ENCODE data around the gene SOX6. TPM values are rescaled to one million over a fixed set of nuclear protein-coding genes. Genes with fewer than 3 reads are reported as not detected.

Gene SOX6
- total RNA-seq, 1 experiment from 2014 or later, result 0.48 TPM

DNA sequence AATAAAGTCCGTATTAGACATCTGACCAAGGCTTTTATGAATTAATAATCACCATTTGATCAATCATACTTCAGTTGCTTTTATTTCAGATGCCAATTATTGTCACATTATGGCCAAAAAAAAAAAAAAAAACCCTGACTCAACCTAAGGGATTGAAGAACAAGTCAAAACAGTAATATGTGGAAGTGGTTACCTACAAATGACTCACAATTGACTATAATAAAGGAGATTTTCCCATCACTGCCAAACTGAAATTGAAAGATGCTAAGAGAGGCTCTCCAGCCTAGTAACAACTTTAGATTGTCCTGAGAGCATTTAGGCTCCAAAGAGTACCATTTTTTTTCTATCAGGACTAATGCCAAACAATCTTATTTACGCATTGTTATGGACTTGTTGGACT, 35.2 kb downstream of the SOX6 start:
- DNase-seq (ENCODE audit: low read depth), result no peak

- DNase-seq (ENCODE audit: low read depth), result peak; percentile 14
These were observed 38.0 kb downstream of the SOX6 start for GRCh38 chr11:16318320-16318719.

DNA sequence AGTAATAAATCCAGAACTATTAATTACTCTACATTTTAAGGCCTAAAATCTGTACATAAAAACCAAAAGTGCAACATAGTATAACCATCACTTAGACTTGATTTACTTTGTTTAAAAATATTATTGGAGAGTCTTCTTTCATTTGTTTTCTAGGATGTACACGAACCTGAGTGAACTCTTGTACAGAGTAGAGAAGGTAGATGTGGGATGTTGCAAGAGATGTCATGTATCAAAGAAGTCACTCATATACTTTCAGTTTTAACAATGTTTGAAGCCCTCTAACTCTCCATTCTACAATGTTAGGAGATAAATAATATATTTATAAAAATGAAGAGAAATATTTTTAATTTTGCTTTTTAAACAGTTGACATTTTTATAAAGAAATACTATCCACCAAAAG, 38.6 kb downstream of the SOX6 start:
- no peak for DNase-seq (ENCODE audit: low read depth)

GRCh38 chr11:16313846-16314245, 42.5 kb downstream of the SOX6 start:
- no peak for DNase-seq (ENCODE audit: low read depth)

- DNase-seq (ENCODE audit: low read depth), result no peak
These were observed 44.0 kb downstream of the SOX6 start for GRCh38 chr11:16312233-16312765.

GRCh38 chr11:16311831-16312230, 44.5 kb downstream of the SOX6 start:
- no peak for DNase-seq (ENCODE audit: low read depth)

- no peak for DNase-seq (ENCODE audit: low read depth)
These were observed 45.4 kb downstream of the SOX6 start for GRCh38 chr11:16310943-16311342.

GRCh38 chr11:16309226-16309625, 47.1 kb downstream of the SOX6 start:
- no peak for DNase-seq (ENCODE audit: low read depth)

GRCh38 chr11:16301462-16301861, 54.9 kb downstream of the SOX6 start:
- DNase-seq (ENCODE audit: low read depth), result no peak

- DNase-seq (ENCODE audit: low read depth), result no peak
These were observed 56.2 kb downstream of the SOX6 start for GRCh38 chr11:16299884-16300782.

GRCh38 chr11:16299390-16299789, 57.0 kb downstream of the SOX6 start:
- DNase-seq (ENCODE audit: low read depth), result no peak

DNA sequence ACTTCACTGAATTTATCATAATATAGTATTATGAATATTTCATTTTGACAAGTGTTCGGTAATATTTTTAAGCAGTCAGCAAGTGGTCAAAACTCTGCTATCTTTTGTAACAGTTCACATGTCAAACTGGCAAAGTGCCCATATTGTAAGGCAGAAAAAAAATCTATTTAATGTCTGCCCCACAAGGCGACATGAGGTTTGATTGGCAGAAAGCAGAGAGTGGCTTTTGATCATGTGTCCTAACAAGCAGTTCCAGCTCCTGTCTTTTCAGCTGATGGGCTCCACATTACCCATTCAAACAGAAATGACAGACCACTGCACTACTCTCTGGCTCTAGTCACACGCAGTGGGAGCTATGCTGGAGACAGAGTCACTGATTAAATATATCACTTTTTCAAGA, 59.0 kb downstream of the SOX6 start:
- no peak for DNase-seq (ENCODE audit: low read depth)

DNA sequence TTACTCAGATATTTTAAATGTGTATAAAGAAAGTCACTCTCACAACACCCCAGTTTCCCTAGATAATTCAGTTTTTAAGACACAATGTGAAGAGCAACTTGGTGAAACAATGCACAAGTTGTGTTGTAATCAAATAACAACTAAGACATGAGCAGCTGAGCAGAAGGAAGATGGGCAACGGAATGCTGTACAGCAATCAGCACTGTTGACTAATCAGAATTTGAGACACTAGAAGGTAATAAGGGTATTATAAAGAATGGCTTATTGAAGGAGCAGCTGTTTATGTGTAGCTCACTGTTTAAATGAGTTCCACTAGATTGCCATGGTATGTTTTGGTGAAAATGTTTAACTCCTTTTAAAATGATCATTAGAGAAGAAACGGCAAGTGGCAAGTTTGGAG, 60.1 kb downstream of the SOX6 start:
- no peak for DNase-seq (ENCODE audit: low read depth)

- DNase-seq (ENCODE audit: low read depth), result no peak
These were observed 60.8 kb downstream of the SOX6 start for GRCh38 chr11:16295592-16295991.

DNA sequence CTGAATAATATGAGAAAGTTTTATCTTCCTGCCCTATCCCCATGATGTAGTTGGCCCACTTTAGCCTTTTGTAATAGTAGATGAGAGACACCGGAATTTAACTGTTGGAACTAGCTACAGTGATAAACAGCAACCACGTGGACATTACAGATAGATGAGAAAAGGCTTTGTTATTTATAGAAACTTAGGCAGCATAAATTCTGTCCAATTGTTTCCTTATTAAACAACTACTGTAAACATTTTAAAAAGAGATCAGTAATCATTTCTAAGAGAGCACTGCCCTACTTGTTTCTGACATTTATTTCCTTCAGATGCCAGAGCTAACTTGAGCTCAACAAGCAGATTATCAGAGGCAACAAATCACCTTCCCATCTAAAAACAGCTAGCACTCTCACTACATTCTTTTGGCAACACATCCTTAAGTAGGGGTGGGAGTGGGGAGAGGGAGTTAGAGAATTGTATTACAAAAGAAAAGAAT, 63.1 kb downstream of the SOX6 start:
- DNase-seq (ENCODE audit: low read depth), result no peak

- no peak for DNase-seq (ENCODE audit: low read depth)
These were observed 64.0 kb downstream of the SOX6 start for GRCh38 chr11:16292167-16292859.

- no peak for DNase-seq (ENCODE audit: low read depth)
These were observed 64.6 kb downstream of the SOX6 start for GRCh38 chr11:16291729-16292128.

DNA sequence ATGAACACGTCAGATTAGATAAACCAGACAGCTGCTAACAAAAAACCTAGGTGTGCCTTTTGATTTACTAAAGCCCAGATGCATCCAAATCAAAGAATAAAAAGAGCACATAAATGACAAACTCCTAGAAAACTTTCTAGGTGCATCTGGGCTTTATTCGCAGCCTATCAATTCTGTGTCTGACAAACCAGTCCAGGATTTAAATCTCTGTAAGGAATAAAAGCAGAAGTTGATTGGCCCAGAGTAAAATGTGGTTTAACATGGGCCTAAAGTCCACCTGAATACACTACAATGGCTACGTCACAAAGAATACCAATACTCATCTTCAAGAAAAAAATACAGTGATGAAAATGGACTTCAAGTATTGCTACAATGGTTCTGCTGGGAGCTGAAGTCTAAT, 66.8 kb downstream of the SOX6 start:
- DNase-seq (ENCODE audit: low read depth), result no peak

DNA sequence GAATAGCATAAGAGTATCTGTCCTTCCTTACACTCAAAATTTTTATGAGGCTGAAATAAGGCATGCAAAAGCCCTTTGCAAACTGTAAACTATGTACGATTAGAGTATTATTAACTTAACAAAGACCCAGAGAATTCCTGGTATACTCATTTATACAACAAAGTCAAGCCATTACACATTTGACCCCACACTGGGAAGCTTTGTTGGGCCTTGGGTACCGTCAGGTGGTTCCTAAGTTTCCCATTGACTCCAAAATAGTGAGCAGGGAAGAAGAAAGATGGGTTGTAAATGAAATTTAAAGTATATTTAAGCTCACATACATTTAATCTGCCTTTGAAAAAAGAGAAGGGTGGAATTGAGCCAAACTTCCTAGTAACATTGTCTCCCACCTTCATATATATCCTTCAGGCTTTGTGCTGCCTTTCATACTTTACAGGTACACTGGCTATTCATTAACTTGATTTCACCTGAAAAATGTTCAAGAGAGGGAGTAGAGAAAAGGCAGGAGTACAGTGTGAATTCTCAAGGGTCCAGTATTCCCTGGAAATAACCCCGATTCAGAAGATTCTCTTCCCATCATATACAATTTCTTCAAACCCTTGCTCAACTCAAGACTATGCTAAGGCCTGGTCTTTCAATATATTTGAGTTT, 68.6 kb downstream of the SOX6 start:
- no peak for DNase-seq (ENCODE audit: low read depth)

DNA sequence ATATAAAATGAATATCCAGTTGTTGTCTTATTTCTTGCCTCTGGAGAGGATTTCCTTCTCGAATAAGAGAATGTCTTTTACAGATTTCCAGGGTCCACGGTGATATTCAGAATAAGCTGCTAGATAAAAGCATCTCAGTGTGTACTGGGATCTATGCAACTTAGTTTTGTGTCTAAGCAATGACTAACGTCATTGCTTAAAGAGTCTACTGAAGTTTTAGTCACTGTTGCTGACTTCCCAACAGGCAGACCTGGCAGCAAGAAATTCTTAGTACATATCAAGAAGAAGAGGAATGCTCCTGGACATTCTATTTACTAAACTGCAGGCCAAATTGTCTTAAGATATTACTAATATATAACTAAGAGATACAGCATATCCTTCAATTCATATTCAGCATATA, 70.3 kb downstream of the SOX6 start:
- DNase-seq (ENCODE audit: low read depth), result no peak

- DNase-seq (ENCODE audit: low read depth), result peak; percentile 2
These were observed 76.1 kb downstream of the SOX6 start for GRCh38 chr11:16280256-16280682.

DNA sequence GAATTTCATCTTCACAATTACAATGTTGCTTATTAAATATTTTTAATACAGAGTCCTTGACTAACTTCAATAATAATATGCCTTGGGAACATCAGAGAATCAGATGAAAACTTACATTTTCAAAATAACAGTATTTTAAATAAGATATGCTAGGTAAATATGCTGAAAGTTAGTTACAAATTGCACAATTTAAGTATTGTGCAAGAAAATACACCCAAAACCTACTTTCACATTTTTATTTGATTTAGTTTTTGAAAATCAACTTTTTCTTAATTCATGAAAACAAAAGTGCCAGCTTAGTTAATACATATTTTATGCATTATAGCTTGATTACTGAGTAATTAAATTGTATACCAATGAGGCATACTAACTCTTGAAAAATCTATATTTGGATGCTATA, 76.8 kb downstream of the SOX6 start:
- no peak for DNase-seq (ENCODE audit: low read depth)

Data from RPMI7951 (cell line).